ENCODE data around the gene CHRNG. TPM values are rescaled to one million over a fixed set of nuclear protein-coding genes. Genes with fewer than 3 reads are reported as not detected.
A peak's percentile ranks its signal among the peaks of the same experiment; 100 is the strongest.

The CHRNG gene
- total RNA-seq, 1 experiment from 2014 or later: not detected

- no peak overlapping the region for H3K4me3 Mint-ChIP-seq (ENCODE audit: unreplicated experiment)
- H3K4me1 Mint-ChIP-seq (ENCODE audit: insufficient read depth, unreplicated experiment): no peaks in the 10 kb centered on the region
- ChIA-PET CTCF (interaction anchor here (0.7 to 2.5 kb wide), 5 partner anchors 12 to 672 kb away, joined by 3 to 17 read pairs (median 4); no protein-coding TSS in a partner anchor), POLR2A (no interaction called here)
- no peak for TF ChIP-seq CTCF (IDR thresholded peaks at IDR 0.05; ENCODE audit: unreplicated experiment)
- intact Hi-C loops (cut with micrococcal nuclease): no loop called here
- no peaks in the 10 kb centered on the region for H3K36me3 Mint-ChIP-seq (ENCODE audit: insufficient read depth, unreplicated experiment)
- no TSS peak for BruUV-seq (replicated peaks)
- H3K27me3 Mint-ChIP-seq (ENCODE audit: insufficient read depth, unreplicated experiment): peaks cover 11% of the 10 kb centered on the region
- no peaks in the 10 kb centered on the region for H3K9me3 Mint-ChIP-seq (ENCODE audit: unreplicated experiment)
- H3K27ac Mint-ChIP-seq (ENCODE audit: low read depth, unreplicated experiment): no peak overlapping the region
- DNase-seq (ENCODE audit: unreplicated experiment): no peak
Measured at GRCh38 chr2:232523402-232523681, 16.1 kb upstream of the CHRNG start.

- peak; percentile 16 for TF ChIP-seq CTCF (IDR thresholded peaks at IDR 0.05; ENCODE audit: unreplicated experiment)
- no TSS peak for BruUV-seq (replicated peaks)
- Mint-ChIP-seq H3K27ac (ENCODE audit: low read depth, unreplicated experiment) (no peak overlapping the region), H3K27me3 (ENCODE audit: insufficient read depth, unreplicated experiment) (peaks cover 11% of the 10 kb centered on the region), H3K4me1 (ENCODE audit: insufficient read depth, unreplicated experiment) (peaks cover 2% of the 10 kb centered on the region), H3K4me3 (ENCODE audit: unreplicated experiment) (no peak overlapping the region), H3K9me3 (ENCODE audit: unreplicated experiment) (no peaks in the 10 kb centered on the region), H3K36me3 (ENCODE audit: insufficient read depth, unreplicated experiment) (no peaks in the 10 kb centered on the region)
- DNase-seq (ENCODE audit: unreplicated experiment): no peak
- ChIA-PET CTCF (interaction anchor here (0.5 to 2.5 kb wide), 6 partner anchors 11 to 673 kb away, joined by 3 to 17 read pairs (median 4); no protein-coding TSS in a partner anchor), POLR2A (no interaction called here)
- intact Hi-C loops (cut with micrococcal nuclease): no loop called here
Measured at GRCh38 chr2:232523682-232524597, 15.6 kb upstream of the CHRNG start.

GRCh38 chr2:232524771-232525170 is 14.7 kb upstream of the CHRNG start:
- Mint-ChIP-seq H3K27me3 (ENCODE audit: insufficient read depth, unreplicated experiment) (peaks cover 11% of the 10 kb centered on the region), H3K27ac (ENCODE audit: low read depth, unreplicated experiment) (no peak overlapping the region), H3K36me3 (ENCODE audit: insufficient read depth, unreplicated experiment) (no peaks in the 10 kb centered on the region), H3K4me3 (ENCODE audit: unreplicated experiment) (no peak overlapping the region), H3K9me3 (ENCODE audit: unreplicated experiment) (no peaks in the 10 kb centered on the region), H3K4me1 (ENCODE audit: insufficient read depth, unreplicated experiment) (peaks cover 5% of the 10 kb centered on the region)
- no peak for TF ChIP-seq CTCF (IDR thresholded peaks at IDR 0.05; ENCODE audit: unreplicated experiment)
- ChIA-PET CTCF (interaction anchor here (0.5 kb wide), 1 partner anchor 95 kb away, joined by 4 read pairs; no protein-coding TSS in a partner anchor), POLR2A (no interaction called here)
- no TSS peak for BruUV-seq (replicated peaks)
- no peak for DNase-seq (ENCODE audit: unreplicated experiment)
- intact Hi-C loops (cut with micrococcal nuclease): no loop called here

GRCh38 chr2:232525199-232525598 is 14.3 kb upstream of the CHRNG start:
- TF ChIP-seq CTCF (IDR thresholded peaks at IDR 0.05; ENCODE audit: unreplicated experiment): no peak
- H3K27me3 Mint-ChIP-seq (ENCODE audit: insufficient read depth, unreplicated experiment): peaks cover 11% of the 10 kb centered on the region
- no peak overlapping the region for H3K27ac Mint-ChIP-seq (ENCODE audit: low read depth, unreplicated experiment)
- no TSS peak for BruUV-seq (replicated peaks)
- CTCF ChIA-PET: no interaction called here
- H3K4me3 Mint-ChIP-seq (ENCODE audit: unreplicated experiment): no peak overlapping the region
- no peak for DNase-seq (ENCODE audit: unreplicated experiment)
- H3K9me3 Mint-ChIP-seq (ENCODE audit: unreplicated experiment): no peaks in the 10 kb centered on the region
- H3K4me1 Mint-ChIP-seq (ENCODE audit: insufficient read depth, unreplicated experiment): peaks cover 5% of the 10 kb centered on the region
- POLR2A ChIA-PET: no interaction called here
- H3K36me3 Mint-ChIP-seq (ENCODE audit: insufficient read depth, unreplicated experiment): no peaks in the 10 kb centered on the region
- intact Hi-C loops (cut with micrococcal nuclease): no loop called here
